HG03064 (cell line): ENCODE data around the gene WNT9B.

ENCODE experiments used
- ATAC-seq: cut with Tn5 transposase; IDR thresholded peaks from one replicate; pipeline ENCODE4 v1.9.1; 2021; ENCODE audit warnings: low read depth; ENCODE audit not compliant: unreplicated experiment

The WNT9B gene

DNA sequence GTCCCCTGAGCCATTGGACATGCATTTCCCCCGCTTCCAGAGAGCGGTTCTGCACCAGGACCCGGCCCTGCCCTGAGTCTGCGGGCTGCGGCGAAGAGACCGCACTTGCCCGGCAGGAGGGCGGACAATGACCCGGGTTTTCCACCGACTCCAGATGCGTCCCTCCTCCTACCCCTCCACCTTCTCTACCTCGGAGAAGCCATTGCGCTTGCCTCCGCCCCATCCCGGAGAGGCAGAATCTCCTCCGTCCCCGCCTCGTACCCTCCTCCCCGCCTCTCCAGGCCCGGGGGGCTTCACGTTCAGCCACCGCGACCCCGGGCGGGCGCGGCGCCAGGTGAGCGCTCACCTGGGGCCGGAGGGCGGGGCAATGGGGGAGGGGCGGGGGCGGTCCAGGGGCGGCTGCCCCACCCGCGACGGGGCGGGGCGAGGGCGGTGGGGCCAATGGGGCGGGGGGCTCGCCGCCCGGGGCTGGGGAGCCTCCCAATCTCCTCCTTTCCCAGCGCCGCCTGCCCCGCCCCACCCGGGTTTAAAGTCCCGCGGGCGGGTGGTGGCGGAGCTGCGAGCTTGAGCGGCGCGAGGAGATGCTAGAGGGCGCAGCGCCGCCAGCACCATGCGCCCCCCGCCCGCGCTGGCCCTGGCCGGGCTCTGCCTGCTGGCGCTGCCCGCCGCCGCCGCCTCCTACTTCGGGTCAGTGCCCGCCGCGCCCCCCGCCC is at the start of gene WNT9B:
WNT9B (plus strand) TSS at position 555 of the 713 bp plus-strand sequence; CDS start at position 611, 56 bp downstream.
- no peak for ATAC-seq

- no peak for ATAC-seq
These were observed 48.6 kb upstream of the WNT9B start for GRCh38 chr17:46802800-46803199.

DNA sequence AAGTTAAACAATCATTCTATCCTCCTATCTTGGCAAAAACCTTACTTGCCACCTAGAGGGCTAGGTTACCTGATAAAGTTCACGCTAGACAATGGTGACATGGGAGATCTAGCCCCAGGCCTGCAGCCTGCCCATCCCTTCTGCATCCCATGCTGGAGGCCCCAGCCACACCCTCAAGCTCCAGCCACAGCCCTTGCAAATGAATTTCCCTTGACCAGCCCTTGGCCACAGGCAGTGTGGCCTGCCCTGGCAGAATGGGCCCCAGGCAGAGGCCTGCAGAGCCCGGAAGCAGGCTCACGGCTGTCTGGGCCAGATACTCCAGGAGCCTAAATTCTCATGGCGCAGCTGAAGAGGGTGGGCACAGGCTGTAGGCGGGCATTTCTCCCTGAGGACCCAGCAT is 47.8 kb upstream of the WNT9B start:
- ATAC-seq = no peak

- no peak for ATAC-seq
These were observed 45.6 kb upstream of the WNT9B start for GRCh38 chr17:46805771-46806170.

DNA sequence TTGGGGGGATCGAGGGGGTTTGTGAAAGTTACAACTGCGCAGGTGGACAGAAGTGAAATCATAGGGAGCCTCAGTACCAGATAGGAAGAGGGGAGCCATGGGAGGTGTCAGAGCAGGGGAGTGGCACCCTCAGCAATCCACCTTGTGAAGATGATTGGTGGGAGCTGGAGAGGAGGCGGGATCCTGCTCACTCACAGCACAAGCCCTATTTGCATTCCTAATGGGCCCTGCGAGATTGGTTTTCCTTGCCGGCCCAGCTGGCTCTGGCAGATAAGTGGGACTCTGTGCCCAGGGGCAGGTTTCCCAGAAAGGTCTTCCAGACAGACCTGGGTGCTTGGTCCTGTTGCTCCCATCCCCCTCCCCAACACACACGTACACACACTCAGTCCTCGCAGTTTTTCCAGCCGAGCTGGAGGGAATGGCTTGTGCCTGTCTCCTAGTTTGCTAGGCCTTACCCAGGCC is 42.2 kb upstream of the WNT9B start:
- ATAC-seq = no peak

DNA sequence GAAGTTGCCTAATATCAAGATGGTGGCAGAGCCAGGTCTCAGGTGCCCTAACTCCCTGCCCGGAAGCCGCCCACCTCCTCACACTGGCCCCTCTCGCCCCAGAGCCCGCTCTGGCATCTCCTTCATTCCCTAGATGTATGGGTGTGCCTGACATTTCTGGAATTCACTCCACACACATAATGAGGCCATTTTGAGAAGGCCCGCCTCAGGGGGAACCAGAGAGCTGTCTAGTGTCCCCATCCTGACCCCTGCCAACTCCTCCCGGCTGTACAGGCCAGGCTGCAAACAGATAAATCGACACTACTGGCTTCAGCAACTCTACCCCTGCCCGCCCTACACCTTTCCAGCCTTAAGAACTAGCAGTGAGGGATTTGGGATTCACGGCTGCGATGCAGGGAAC is 40.5 kb upstream of the WNT9B start:
- no peak for ATAC-seq

- no peak for ATAC-seq
These were observed 39.3 kb upstream of the WNT9B start for GRCh38 chr17:46811978-46812583.

- no peak for ATAC-seq
These were observed 38.6 kb upstream of the WNT9B start for GRCh38 chr17:46812624-46813318.

- no peak for ATAC-seq
These were observed 37.5 kb upstream of the WNT9B start for GRCh38 chr17:46813920-46814319.

DNA sequence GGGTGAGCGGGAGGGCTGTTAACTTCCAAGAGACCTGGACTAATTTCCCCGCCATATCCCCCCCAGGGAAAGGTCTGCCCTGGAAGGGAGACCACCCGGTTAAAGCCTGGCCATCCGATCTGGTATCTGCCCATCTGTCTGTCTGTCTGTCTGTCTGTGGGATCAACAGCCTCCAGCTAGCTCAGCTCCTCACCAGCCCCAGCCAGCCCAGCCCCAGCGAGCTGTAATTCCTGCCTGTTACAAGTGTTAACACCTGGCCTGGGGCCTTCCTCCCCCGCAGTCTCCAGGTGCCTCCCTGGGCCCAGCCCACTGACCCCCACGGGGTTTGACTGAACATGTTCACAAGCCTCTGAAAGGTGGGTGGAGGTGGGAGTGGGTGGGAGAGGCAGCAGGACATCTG is 36.9 kb upstream of the WNT9B start:
- no peak for ATAC-seq

GRCh38 chr17:46815474-46816353 is 35.7 kb upstream of the WNT9B start:
- ATAC-seq = no peak

- no peak for ATAC-seq
These were observed 34.1 kb upstream of the WNT9B start for GRCh38 chr17:46817151-46817900.

- no peak for ATAC-seq
These were observed 33.5 kb upstream of the WNT9B start for GRCh38 chr17:46817901-46818209.

GRCh38 chr17:46818316-46818928 is 33.0 kb upstream of the WNT9B start, which contains the start of gene WNT3:
TSS of gene WNT3 (minus strand) at chr17:46818692. CDS start at chr17:46818597, 95 bp downstream.
- no peak for ATAC-seq

- ATAC-seq = no peak
These were observed 32.2 kb upstream of the WNT9B start for GRCh38 chr17:46818929-46819859.

GRCh38 chr17:46819906-46820351 is 31.5 kb upstream of the WNT9B start:
- no peak for ATAC-seq

GRCh38 chr17:46820592-46821450 is 30.6 kb upstream of the WNT9B start:
- no peak for ATAC-seq
